Stimulated activated CD4-positive, alpha-beta T cell treated with anti-CD3 and anti-CD28 coated beads, Interleukin-1b, Interleukin-23, amount 100 ng/mL, for 48 hours (primary cell): ENCODE data around the gene NIM1K.
A peak's percentile ranks its signal among the peaks of the same experiment; 100 is the strongest.
"Not testable (repeated sequence)": the region's sequence is repeated elsewhere in the genome, so short reads cannot be mapped to it uniquely, and the experiment has no call there.

Source experiments
- DNase-seq: peaks from one replicate; pipeline ENCODE4 v3.0.0-alpha.2; 2020

Gene NIM1K

DNA sequence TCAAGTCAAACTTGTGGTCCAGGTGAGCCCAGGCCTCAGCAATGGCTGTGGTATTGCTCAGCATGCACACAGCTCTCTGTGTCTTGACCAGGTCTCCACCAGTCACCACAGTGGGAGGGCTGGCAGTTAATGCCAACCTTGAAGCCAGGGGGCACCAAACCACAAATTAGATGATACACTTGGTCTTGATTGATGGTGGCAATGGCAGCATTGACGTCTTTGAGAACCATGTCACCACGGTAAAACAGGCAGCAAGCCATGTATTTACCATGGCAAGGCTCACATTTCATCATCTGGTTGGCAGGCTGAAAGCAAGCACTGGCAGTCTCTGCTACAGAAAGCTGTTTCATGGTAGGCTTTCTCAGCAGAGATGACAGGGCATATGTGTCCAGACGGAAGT lies 40.0 kb downstream of the NIM1K start:
- peak; percentile 4 for DNase-seq

DNA sequence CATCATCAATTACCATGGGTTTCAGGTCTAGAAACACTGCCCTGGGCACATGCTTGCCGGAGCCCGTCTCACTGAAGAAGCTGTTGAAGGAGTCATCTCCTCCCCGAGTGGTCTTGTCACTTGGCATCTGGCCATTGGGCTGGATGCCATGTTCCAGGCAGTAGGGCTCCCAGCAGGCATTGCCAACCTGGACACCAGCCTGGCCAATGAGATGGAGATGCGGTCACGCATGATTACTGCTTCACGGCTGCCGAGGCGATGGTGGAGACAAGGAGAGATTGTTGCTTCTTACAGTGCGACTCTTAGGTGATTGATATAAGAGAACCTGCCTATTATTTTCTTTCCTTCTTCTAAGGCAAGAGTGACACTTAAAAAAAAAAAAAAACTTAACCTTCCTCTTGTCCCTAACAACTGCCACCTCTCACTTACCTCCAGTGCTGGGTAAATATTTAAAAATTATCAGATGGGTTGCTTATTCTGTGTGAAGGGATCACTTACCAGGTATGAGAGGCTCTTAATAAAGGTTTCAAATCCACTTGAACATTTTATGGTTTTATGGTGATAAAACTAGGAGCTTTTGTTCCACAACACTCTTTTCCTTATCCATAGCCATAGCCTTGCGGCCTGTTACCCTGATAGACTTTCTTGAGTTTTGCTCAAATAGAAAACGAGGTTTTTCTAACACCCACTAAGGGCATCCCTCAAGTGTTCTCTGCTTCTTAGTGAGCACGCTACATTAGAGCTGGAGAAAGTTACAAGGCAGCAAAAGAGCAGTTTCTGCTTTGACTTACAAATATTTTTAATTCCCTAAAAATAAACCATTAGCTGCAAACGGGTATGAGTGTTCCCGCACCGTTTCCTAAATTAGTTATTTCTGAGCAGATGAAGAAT lies 41.2 kb downstream of the NIM1K start:
- no peak for DNase-seq

DNA sequence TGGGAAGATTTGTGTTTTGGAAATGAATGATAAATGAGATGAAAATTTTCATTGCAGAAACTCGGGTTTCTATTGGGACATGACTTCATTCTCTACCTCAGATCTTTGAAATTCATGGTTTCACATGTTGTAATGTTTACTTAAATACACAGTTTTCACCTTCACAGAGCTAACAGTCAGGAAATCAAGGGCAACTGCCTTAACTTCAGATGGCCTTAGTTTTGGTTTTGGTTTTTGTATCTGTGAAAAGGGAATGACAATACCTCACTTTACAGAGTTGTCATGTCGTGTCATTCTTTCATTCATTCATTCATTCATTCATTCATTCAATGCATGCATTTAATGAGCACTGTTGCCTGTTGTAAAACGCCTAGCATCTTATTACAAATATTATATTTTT lies 41.9 kb downstream of the NIM1K start:
- no peak for DNase-seq

DNA sequence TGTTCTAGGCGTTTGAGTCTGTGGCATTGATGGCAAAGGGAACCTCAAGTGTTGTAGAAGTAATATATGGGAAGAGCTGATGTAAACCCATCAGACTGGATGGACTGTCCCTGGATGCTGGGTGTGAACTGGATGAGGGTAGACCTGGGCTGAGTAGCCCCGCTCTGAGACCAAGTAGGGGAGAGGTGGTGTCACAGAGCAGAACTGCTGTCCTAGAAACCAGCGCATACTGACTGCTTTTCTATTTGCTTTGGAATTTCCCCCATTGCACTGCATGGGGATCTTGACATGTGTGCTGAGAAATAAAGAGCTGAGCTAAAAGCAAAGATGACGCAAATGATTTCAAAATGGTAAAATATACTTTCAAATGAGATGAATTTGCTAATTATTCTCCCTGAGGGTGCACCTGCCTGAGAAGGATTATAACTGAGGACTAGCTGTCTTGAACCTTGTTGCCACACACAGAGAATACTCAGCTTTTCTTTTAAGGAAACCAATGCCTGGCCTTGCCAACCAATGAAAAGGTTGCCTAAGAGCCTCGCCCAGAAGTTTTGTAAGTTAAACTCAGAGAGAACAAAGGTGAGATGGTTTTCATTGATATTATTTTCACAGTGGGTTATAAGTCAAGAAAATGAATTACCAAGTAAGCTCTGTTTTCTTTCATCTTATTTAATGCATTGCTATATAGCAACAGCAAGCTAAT lies 44.8 kb downstream of the NIM1K start:
- DNase-seq: no peak

DNA sequence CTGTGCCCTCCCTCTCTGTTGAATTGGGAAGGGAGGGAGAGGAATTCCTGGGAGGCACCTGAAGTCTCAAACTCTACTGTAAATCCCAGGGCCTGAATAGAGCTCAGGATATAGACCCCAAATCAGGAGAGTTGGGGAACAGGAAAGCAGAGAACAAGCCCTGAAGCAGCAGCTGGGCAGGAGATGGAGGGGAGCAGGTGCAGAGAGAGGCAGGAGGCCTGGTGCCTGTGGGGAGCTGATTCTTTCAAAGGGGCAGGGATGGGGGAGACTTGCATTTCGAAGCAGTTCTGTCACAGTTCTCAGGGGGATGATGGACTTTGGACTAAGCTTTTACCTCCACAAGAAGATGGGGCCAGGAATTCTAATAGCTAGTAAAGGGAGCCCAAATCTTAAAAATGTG lies 50.2 kb downstream of the NIM1K start:
- DNase-seq: no peak

DNA sequence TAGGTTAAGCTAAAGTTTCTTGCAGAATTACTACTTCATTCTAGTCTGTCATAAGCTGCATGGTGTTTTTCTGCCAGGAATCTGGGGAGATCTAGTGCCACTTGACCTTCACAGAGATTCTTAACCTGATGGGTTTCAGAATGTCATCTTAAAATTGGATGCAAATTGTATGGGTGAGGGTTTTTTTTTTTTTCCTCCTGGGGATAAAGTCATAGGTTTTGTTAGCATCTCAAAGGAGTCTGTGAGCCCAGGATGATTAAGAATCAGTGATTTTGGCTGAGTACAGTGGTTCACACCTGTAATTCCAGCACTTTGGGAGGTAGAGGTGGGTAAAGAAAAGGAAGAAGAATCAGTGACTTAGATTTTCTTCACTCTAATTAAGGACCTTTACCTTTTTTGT lies 51.2 kb downstream of the NIM1K start:
- no peak for DNase-seq

DNA sequence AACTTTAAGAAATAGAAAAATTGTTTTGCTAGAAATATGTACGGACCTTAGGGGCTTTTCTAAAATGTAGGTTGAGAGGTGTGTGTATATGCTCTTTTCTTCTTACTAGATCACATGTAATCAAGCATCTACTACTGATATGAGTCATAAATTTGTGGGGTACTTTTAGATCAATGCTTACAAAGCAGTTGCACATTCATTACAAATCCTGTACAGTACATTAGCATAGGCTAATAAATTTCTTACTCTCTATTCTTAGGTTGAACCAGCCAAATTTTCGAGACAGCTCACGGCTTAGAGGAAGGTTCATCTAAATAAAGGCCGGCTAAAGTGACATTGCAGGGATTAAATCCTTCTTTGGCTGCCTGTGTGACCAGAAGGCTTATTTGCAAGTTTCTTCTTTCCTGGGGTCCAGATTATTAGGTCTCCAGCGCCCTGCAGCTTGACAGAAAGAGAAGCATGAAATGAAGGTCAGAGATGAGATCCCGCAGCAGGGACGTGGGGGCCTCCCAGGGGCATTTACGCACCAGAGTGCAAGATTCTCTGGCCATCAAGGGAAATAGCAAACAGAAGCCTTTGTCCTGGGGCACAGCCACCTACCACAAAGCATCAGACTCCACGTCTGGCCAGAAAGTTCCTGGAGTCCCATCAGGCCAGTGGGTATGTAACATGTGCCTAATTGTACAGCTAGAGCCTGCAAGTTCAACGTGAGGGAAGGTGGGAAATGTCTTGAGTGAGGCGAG lies 53.0 kb downstream of the NIM1K start:
- no peak for DNase-seq

DNA sequence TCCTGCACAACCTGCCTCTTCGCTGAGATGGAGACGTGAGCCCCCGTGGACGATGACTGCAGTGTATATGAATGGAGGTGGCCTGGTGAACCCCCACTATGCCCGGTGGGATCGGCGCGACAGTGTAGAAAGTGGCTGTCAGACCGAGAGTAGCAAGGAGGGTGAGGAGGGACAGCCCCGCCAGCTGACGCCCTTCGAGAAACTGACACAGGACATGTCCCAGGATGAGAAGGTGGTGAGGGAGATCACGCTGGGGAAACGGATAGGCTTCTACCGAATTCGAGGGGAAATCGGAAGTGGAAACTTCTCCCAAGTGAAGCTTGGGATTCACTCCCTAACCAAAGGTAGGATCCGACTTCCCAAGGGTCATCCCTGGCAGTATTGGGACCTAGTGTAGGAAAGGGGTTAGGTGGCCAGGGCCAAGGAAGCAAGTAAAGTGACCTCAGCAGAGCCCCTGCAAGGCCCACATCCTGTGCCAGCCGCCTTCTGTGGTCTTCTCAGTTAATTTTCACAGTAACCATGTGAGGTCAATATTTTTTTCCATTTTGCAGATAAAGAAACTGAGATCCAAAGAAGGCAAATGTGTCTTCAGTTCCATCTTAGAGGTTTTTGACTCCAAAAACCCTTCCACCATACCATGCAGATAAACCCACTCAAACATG lies 53.8 kb downstream of the NIM1K start:
- DNase-seq: no peak

DNA sequence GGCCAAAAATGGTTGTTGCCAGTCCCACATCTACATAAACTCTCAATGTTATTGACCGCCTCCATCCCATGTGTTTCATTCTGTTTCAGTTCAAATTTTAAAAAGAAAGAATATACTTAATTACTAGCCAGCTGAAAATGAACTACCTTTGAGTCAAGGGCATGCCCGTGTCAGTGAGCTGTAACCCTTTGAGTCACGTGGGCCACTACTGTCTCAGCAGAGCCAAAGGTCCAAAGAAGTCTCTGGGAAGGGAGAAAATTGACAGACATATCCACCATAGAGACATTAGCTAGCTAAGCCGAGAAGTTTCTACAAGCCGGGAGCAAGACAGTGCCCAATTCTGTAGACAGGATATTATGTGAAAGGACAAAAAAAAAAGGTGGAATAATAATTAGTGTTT lies 59.7 kb downstream of the NIM1K start:
- no peak for DNase-seq

DNA sequence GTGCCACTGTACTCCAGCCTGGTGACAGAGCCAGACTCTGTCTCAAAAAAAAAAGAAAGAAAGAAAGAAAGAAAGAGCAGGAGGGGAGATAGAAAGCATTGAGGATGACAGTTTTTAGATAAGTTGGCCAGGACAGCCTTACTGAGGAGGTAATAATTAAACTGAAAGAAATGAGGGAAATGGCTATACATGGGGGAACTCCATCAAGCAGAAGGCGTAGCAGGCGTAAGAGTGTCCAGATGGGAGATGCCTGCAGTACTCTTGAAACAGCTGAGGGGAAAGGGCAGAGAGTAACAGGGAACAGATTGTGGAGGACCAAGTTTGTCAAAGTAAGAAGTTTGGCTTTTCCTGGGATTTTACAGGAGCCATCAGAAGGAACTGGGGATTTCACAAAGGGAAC lies 63.7 kb downstream of the NIM1K start:
- no peak for DNase-seq

DNA sequence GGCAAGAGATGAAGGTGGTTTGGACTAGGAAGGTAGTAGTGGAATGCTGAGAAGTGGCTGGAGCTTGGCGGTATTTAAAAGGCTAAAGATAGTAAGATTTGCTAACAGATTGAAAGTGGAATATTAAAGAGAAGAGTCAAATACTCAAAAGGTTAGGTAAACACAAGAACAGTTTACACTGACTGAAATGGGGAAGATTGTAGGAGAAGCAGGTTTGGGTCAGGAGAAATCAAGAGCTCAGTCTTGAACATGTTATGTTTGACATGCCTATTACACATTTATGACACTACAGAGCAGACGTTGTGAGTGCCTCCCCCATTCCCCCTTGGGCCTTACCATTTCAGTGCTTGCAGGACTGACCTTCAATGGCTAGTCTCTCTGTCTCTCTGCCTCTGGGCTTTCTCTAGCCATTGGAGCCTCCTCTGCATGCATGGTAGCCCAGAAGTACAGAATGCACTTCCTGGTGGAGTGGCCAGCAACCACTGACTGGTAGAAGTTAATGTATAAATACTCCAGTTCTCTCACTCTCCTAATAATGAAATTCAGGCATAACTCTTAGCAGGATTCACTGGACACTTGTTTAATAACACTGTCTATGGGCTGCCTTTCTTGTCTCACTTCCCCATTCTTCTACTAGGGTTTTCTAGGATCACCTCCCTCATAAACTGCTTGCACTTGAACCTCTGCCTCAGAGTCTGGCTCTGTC lies 64.4 kb downstream of the NIM1K start:
- DNase-seq: no peak

DNA sequence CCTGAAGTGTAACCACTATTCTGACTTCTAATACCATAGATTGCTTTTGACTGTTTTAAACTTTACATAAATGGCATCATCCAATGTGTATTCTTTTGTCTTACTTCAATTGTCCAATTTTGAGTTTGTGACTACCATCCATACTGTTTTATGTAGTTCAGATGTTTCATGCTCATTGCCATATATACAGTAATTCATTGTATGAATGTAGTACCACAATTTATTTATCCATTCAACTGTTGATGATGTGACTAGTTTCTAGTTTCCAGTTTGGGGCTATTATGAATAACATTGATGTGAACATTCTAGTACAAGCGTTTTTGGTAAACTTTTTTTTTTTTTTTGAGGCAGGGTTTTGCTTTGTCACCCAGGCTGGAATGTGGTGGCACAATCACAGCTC lies 66.1 kb downstream of the NIM1K start:
- no peak for DNase-seq

DNA sequence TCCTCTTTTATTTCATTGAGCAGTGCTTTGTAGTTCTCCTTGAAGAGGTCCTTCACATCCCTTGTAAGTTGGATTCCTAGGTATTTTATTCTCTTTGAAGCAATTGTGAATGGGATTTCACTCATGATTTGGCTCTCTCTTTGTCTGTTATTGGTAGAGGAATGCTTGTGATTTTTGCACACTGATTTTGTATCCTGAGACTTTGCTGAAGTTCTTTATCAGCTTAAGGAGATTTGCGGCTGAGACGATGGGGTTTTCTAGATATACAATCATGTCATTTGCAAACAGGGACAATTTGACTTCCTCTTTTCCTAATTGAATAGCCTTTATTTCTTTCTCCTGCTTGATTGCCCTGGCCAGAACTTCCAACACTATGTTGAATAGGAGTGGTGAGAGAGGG lies 70.2 kb downstream of the NIM1K start:
- not testable (repeated sequence) for DNase-seq

DNA sequence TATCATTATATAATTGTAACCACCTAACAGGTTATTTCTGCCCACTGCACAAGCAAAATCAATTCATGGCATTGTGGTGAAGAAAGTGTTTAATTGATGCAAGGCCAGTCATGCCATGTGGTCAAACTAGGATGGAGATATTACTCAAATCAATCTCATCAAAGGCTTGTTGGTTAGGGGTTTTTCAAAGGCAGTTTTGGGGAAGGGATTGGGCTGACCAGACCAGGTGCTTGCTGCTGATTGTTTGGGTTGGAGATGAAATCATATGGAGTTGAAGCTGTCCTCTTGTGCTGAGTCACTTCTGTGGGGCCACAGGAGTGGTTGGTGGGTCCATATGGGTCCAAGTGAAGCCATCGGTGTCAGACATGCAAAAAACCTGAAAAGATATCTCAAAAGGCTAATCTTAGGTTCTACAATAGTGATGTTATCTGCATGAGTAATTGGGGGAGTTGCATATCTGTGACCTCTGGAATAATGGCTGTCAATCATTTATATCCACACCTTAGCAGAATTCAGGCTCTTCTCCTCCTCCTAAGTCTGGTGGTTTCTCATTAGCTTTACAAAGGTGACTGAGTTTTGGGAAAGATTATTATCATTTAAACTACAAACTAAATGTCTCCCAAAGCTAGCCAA lies 76.3 kb downstream of the NIM1K start:
- no peak for DNase-seq

DNA sequence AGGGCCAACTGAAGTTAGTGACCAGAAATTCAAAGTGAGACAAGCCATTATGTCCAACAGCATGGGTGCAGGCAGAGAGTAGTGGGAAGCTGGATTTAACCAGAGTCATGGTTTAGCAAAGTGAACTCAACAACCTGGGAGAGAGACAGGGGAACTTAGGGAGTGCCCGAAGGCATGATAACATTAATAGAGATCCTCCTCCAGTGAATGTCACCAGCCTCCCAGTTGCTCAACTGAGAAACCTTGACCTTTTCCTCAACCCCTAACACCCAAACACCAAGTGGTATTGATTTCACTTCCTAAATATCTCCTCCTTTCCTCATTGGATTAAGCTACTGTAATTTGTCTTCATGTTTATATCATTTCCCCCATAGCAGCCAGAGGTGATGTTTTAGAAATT lies 78.6 kb downstream of the NIM1K start:
- DNase-seq: no peak

DNA sequence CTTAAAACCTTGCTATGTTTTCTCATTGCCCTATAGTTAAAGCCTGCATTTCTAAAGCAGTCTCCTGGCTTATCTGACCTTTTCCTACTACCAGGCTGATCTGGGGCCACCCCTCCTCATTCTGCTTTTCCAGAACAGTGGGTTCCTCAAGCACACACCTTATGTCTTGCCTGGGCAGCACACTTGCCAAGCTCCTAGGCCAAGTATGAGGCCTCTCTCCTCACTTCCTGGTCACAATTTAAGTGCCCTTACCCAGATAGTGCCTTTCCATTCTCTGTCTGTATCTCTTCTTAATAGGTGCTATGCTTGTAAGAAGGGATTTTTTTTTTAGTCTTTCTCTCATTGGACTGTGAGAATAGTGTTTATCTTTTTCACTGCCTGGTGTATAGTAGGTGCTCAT lies 81.5 kb downstream of the NIM1K start:
- DNase-seq: no peak

DNA sequence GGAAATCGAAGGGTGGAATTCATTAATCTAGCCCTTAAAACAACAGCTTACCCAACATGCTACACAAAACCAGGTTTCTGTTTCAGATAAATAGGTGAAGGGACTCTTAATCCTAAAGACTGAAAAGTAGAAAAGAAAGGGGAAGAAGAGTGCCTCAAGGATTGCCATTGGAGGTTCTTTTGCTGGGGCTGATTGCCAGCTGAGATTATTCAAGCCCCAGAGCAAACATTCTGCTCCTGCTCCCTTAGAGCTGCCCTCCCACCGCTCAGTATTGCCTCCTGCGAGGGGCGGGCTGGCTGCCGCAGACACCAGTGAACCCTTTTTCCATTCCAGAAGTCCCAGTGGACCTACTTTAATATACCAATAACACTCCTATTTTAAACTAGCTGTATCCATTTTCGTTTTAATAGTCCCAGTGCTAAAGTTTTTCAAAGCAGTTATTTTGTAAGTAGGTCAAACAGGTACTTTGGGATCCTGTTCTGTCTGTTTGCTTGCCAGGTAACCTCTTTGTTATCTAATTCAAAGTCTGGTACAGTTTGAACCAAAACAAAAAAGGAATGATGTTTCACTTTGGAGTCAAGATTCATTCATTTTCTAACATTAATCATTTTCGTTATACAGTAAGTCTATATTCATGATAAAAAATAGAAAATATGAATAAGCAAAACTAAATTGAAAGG lies 82.5 kb downstream of the NIM1K start:
- DNase-seq: no peak

DNA sequence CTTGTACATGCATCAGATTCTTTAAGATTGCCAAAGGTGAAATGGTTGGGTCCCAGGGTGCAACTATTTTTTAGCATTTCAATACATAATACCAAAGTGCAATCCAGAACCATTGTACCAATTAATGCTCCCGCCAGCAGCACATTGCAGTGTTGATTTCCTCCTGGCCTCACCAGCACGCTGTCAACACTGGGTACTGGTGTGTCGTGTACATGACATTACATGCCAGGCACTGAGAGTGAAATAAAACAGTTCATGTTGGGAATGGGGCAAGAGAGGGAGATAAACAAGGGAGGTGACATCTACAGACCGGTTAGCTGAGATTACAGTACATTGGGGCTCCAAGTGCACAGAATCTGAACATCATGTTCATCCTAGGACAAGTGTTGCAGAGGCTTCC lies 83.4 kb downstream of the NIM1K start:
- DNase-seq: no peak

DNA sequence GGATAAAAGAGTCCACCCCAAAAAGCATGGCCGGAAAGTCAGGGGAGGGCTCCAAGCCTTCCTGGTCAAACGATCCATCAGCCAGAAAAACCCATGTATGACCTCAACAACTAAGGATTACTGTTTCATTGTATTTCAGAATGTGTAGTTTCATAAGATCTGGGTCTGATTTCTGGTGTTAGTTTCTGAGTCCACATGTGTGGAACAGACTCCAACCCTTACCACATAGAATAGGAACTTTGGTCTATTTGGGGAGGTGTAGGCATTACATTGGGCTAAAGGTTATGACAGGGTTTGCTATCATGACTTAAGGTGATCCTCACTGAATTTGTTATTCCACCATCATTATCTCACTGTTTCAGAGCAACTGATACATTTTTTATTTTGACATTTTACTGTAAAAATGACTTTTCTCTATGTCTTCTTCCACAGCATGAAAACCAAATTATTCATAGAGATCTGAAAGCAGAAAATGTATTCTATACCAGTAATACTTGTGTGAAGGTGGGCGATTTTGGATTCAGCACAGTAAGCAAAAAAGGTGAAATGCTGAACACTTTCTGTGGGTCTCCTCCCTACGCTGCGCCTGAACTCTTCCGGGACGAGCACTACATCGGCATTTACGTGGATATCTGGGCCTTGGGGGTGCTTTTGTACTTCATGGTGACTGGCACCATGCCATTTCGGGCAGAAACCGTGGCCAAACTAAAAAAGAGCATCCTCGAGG lies 87.7 kb downstream of the NIM1K start:
- no peak for DNase-seq

DNA sequence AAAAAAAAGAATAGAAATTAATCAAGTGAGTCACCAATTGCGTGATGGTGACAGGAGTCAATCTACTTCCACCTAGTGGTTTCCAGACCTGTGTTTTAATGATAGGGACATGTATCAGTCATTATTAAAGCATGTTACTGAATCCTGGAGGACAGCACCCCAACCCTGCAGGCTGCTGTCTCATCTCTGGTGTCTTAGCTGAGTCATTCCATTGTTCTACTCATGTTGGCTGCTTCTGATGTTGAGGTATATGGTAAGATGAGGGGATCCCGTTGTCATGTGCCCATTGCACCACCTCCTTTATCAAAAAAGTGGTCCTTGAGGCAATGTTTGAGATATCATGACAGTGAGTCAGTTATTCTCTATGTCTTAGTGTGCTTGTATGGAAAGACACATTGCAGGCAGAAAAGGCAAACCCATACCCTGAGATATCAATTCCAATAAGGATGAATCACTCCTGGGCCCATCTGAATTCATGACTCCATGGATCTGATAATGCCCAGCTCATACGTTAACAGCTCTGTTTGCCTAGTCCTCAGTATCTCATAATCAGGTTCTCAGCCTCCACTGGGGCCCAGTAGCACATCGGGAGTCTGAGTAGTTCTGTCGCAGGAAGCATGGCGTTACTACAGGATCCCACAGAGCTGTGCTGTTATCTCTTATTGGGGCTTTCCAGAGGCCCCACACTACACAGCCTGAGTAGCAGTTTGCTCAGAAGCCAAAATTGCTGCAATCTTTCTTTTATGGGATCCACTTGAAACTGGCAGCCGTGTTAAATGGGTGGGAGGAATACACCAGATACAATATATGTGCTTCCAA lies 90.0 kb downstream of the NIM1K start:
- peak; percentile 59 for DNase-seq
